Measurements from ENCODE around the gene KLK5. TPM values are rescaled to one million over a fixed set of nuclear protein-coding genes. Genes with fewer than 3 reads are reported as not detected.

Gene KLK5
- total RNA-seq, 2 experiments from 2014 or later, result not detected

DNA sequence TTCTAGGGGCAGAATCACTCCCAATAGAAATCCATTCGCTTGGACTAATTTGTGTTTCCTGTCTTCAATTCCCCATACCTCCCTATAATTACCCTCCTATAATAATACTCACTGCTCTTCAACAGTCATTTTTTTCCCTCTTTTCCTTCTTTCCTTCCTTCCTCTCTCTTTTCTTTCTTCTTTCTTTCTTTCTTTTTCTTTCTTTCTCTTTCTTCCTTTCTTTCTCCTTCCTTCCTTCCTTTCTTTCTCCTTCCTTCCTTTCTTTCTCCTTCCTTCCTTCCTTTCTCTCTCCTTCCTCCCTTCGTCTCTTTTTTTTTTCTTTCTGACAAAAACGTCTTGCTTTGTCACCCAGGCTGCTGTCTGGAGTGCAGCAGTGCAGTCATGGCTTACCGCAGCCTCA, 8.0 kb downstream of the KLK5 start:
- no peak for DNase-seq (ENCODE audit: low spot score)
- H4K20me1 ChIP-seq (ENCODE audit: insufficient read depth, low read length), result no peaks in the 10 kb centered on the region
- H3K9me2 ChIP-seq (ENCODE audit: insufficient read depth, low read length), result no peaks in the 10 kb centered on the region
- H3K4me1 ChIP-seq (ENCODE audit: insufficient read depth, low read length, poor library complexity, severe bottlenecking), result no peaks in the 10 kb centered on the region
- TF ChIP-seq, protein P1, sequence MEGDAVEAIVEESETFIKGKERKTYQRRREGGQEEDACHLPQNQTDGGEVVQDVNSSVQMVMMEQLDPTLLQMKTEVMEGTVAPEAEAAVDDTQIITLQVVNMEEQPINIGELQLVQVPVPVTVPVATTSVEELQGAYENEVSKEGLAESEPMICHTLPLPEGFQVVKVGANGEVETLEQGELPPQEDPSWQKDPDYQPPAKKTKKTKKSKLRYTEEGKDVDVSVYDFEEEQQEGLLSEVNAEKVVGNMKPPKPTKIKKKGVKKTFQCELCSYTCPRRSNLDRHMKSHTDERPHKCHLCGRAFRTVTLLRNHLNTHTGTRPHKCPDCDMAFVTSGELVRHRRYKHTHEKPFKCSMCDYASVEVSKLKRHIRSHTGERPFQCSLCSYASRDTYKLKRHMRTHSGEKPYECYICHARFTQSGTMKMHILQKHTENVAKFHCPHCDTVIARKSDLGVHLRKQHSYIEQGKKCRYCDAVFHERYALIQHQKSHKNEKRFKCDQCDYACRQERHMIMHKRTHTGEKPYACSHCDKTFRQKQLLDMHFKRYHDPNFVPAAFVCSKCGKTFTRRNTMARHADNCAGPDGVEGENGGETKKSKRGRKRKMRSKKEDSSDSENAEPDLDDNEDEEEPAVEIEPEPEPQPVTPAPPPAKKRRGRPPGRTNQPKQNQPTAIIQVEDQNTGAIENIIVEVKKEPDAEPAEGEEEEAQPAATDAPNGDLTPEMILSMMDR (conservative IDR thresholded peaks at IDR 0.05; ENCODE audit: low read length), result no peak
- no peak for TF ChIP-seq EZH2phosphoT487 (IDR thresholded peaks at IDR 0.05; ENCODE audit: borderline replicate concordance, low read depth, low read length)
- no peak overlapping the region for H3K4me2 ChIP-seq (ENCODE audit: low read length)
- intact Hi-C loops (cut with micrococcal nuclease; ENCODE audit: unreplicated experiment), result no loop called here
- no peaks in the 10 kb centered on the region for H3K9me3 ChIP-seq (ENCODE audit: low read length)
- ChIA-PET CTCF (ENCODE audit: unreplicated experiment) (no interaction called here), POLR2A (no interaction called here)
- H2AFZ ChIP-seq (ENCODE audit: low read length), result no peak overlapping the region
- no peak overlapping the region for H3K4me3 ChIP-seq (ENCODE audit: low read depth, low read length, poor library complexity, severe bottlenecking)
- H3K36me3 ChIP-seq (ENCODE audit: insufficient read depth, low read length), result no peaks in the 10 kb centered on the region
- H3K79me2 ChIP-seq (ENCODE audit: insufficient read depth, low read depth, low read length), result no peaks in the 10 kb centered on the region
- H3K27ac ChIP-seq (ENCODE audit: low read depth, low read length, poor library complexity, severe bottlenecking), result no peak overlapping the region
- BruUV-seq (replicated peaks), result no TSS peak

DNA sequence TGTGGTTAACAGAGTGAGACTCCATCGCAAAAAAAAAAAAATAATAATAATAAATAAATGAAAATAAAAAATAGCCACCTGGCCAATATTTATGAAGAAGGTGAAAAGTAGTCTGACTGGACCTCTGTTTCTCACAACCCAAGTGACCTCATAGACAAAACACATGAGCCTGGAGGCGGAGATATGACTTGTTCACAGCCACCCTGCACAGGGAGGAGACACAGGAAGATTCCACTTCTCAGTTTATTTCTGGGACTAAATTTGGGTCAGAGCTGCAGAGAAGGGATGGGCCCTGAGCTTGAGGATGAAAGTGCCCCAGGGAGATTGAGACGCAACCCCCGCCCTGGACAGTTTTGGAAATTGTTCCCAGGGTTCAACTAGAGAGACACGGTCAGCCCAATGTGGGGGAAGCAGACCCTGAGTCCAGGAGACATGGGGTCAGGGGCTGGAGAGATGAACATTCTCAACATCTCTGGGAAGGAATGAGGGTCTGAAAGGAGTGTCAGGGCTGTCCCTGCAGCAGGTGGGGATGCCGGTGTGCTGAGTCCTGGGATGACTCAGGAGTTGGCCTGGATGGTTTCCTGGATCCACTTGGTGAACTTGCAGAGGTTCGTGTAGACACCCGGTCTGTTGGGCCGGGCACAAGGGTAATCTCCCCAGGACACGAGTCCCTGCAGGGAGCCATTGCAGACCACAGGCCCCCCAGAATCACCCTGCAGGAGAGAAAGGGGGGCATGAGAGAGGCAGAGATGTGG, 9.6 kb downstream of the KLK5 start:
- Histone ChIP-seq H3K4me2 (ENCODE audit: low read length) (no peak overlapping the region), H4K20me1 (ENCODE audit: insufficient read depth, low read length) (no peaks in the 10 kb centered on the region), H3K9me2 (ENCODE audit: insufficient read depth, low read length) (no peaks in the 10 kb centered on the region), H3K9me3 (ENCODE audit: low read length) (no peaks in the 10 kb centered on the region), H3K36me3 (ENCODE audit: insufficient read depth, low read length) (no peaks in the 10 kb centered on the region), H3K4me3 (ENCODE audit: low read depth, low read length, poor library complexity, severe bottlenecking) (no peak overlapping the region), H3K27ac (ENCODE audit: low read depth, low read length, poor library complexity, severe bottlenecking) (no peak overlapping the region), H2AFZ (ENCODE audit: low read length) (no peak overlapping the region), H3K4me1 (ENCODE audit: insufficient read depth, low read length, poor library complexity, severe bottlenecking) (no peaks in the 10 kb centered on the region), H3K79me2 (ENCODE audit: insufficient read depth, low read depth, low read length) (no peaks in the 10 kb centered on the region)
- TF ChIP-seq, protein P1 (conservative IDR thresholded peaks at IDR 0.05; ENCODE audit: low read length), result no peak
- TF ChIP-seq EZH2phosphoT487 (IDR thresholded peaks at IDR 0.05; ENCODE audit: borderline replicate concordance, low read depth, low read length), result no peak
- intact Hi-C loops (cut with micrococcal nuclease; ENCODE audit: unreplicated experiment), result no loop called here
- BruUV-seq (replicated peaks), result no TSS peak
- ChIA-PET CTCF (ENCODE audit: unreplicated experiment) (no interaction called here), POLR2A (no interaction called here)
- no peak for DNase-seq (ENCODE audit: low spot score)

DNA sequence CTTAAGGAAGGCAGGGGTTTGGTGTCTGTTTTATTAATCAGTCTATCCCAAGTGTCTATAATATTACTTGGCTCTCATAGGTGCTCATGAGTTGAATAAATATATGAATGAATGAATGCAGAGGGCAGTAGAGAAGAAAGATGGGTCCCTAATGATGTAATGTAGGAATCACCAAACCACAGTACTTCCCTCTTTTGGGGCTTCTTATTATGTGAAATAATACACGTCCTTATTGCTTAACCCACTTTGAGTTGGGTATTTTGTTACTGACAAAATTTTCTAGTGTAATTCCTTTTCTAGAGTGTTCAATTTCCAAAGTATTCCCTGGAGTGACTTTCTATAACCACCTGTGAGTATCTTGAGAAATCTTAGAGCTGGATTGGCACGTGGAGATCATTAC, 13.2 kb downstream of the KLK5 start:
- no peaks in the 10 kb centered on the region for H3K9me3 ChIP-seq (ENCODE audit: low read length)
- POLR2A ChIA-PET, result no interaction called here
- CTCF ChIA-PET (ENCODE audit: unreplicated experiment), result no interaction called here
- no peak for DNase-seq (ENCODE audit: low spot score)
- H3K36me3 ChIP-seq (ENCODE audit: insufficient read depth, low read length), result no peaks in the 10 kb centered on the region
- no peak overlapping the region for H3K4me2 ChIP-seq (ENCODE audit: low read length)
- H3K4me3 ChIP-seq (ENCODE audit: low read depth, low read length, poor library complexity, severe bottlenecking), result no peak overlapping the region
- H3K79me2 ChIP-seq (ENCODE audit: insufficient read depth, low read depth, low read length), result no peaks in the 10 kb centered on the region
- H3K9me2 ChIP-seq (ENCODE audit: insufficient read depth, low read length), result no peaks in the 10 kb centered on the region
- no peak overlapping the region for H3K27ac ChIP-seq (ENCODE audit: low read depth, low read length, poor library complexity, severe bottlenecking)
- H4K20me1 ChIP-seq (ENCODE audit: insufficient read depth, low read length), result no peaks in the 10 kb centered on the region
- no peak overlapping the region for H2AFZ ChIP-seq (ENCODE audit: low read length)
- intact Hi-C loops (cut with micrococcal nuclease; ENCODE audit: unreplicated experiment), result no loop called here
- no TSS peak for BruUV-seq (replicated peaks)
- no peak for TF ChIP-seq EZH2phosphoT487 (IDR thresholded peaks at IDR 0.05; ENCODE audit: borderline replicate concordance, low read depth, low read length)
- TF ChIP-seq, protein P1 (conservative IDR thresholded peaks at IDR 0.05; ENCODE audit: low read length), result no peak
- no peaks in the 10 kb centered on the region for H3K4me1 ChIP-seq (ENCODE audit: insufficient read depth, low read length, poor library complexity, severe bottlenecking)
